Measurements from ENCODE around the gene TFCP2L1.

The TFCP2L1 gene

GRCh38 chr2:121246704-121247255, 38.2 kb downstream of the TFCP2L1 start:
- no peak overlapping the region for H3K9ac ChIP-seq (ENCODE audit: low read length)
- H3K27me3 ChIP-seq (ENCODE audit: control insufficient read depth, insufficient read depth, low read length): no peaks in the 10 kb centered on the region
- no peaks in the 10 kb centered on the region for H3K9me3 ChIP-seq (ENCODE audit: control insufficient read depth, low read depth, low read length)
- H3K27ac ChIP-seq (ENCODE audit: low read length): no peak overlapping the region
- H3K36me3 ChIP-seq (ENCODE audit: control insufficient read depth, low read depth, low read length): no peaks in the 10 kb centered on the region
- no peaks in the 10 kb centered on the region for H3K4me1 ChIP-seq (ENCODE audit: control insufficient read depth, low read depth, low read length)
- H3K4me3 ChIP-seq (ENCODE audit: low read length): no peak overlapping the region

GRCh38 chr2:121245913-121246312, 39.1 kb downstream of the TFCP2L1 start:
- no peaks in the 10 kb centered on the region for H3K27me3 ChIP-seq (ENCODE audit: control insufficient read depth, insufficient read depth, low read length)
- no peaks in the 10 kb centered on the region for H3K4me1 ChIP-seq (ENCODE audit: control insufficient read depth, low read depth, low read length)
- no peaks in the 10 kb centered on the region for H3K9me3 ChIP-seq (ENCODE audit: control insufficient read depth, low read depth, low read length)
- no peaks in the 10 kb centered on the region for H3K36me3 ChIP-seq (ENCODE audit: control insufficient read depth, low read depth, low read length)
- H3K4me3 ChIP-seq (ENCODE audit: low read length): no peak overlapping the region
- H3K9ac ChIP-seq (ENCODE audit: low read length): no peak overlapping the region
- no peak overlapping the region for H3K27ac ChIP-seq (ENCODE audit: low read length)

- no peaks in the 10 kb centered on the region for H3K9me3 ChIP-seq (ENCODE audit: control insufficient read depth, low read depth, low read length)
- H3K9ac ChIP-seq (ENCODE audit: low read length): no peak overlapping the region
- H3K4me3 ChIP-seq (ENCODE audit: low read length): no peak overlapping the region
- no peak overlapping the region for H3K27ac ChIP-seq (ENCODE audit: low read length)
- H3K27me3 ChIP-seq (ENCODE audit: control insufficient read depth, insufficient read depth, low read length): no peaks in the 10 kb centered on the region
- no peaks in the 10 kb centered on the region for H3K4me1 ChIP-seq (ENCODE audit: control insufficient read depth, low read depth, low read length)
- no peaks in the 10 kb centered on the region for H3K36me3 ChIP-seq (ENCODE audit: control insufficient read depth, low read depth, low read length)
Measured at GRCh38 chr2:121245120-121245820, 39.7 kb downstream of the TFCP2L1 start.

- Histone ChIP-seq H3K27me3 (ENCODE audit: control insufficient read depth, insufficient read depth, low read length) (no peaks in the 10 kb centered on the region), H3K27ac (ENCODE audit: low read length) (no peak overlapping the region), H3K36me3 (ENCODE audit: control insufficient read depth, low read depth, low read length) (no peaks in the 10 kb centered on the region), H3K4me3 (ENCODE audit: low read length) (no peak overlapping the region), H3K9me3 (ENCODE audit: control insufficient read depth, low read depth, low read length) (no peaks in the 10 kb centered on the region), H3K9ac (ENCODE audit: low read length) (no peak overlapping the region), H3K4me1 (ENCODE audit: control insufficient read depth, low read depth, low read length) (no peaks in the 10 kb centered on the region)
Measured at GRCh38 chr2:121244616-121245015, 40.4 kb downstream of the TFCP2L1 start.

- Histone ChIP-seq H3K27ac (ENCODE audit: low read length) (no peak overlapping the region), H3K27me3 (ENCODE audit: control insufficient read depth, insufficient read depth, low read length) (no peaks in the 10 kb centered on the region), H3K9me3 (ENCODE audit: control insufficient read depth, low read depth, low read length) (no peaks in the 10 kb centered on the region), H3K36me3 (ENCODE audit: control insufficient read depth, low read depth, low read length) (no peaks in the 10 kb centered on the region), H3K4me1 (ENCODE audit: control insufficient read depth, low read depth, low read length) (no peaks in the 10 kb centered on the region), H3K4me3 (ENCODE audit: low read length) (no peak overlapping the region), H3K9ac (ENCODE audit: low read length) (no peak overlapping the region)
Measured at GRCh38 chr2:121243821-121244460, 41.1 kb downstream of the TFCP2L1 start.

- H3K27me3 ChIP-seq (ENCODE audit: control insufficient read depth, insufficient read depth, low read length): no peaks in the 10 kb centered on the region
- no peaks in the 10 kb centered on the region for H3K9me3 ChIP-seq (ENCODE audit: control insufficient read depth, low read depth, low read length)
- H3K4me3 ChIP-seq (ENCODE audit: low read length): no peak overlapping the region
- no peak overlapping the region for H3K27ac ChIP-seq (ENCODE audit: low read length)
- H3K4me1 ChIP-seq (ENCODE audit: control insufficient read depth, low read depth, low read length): no peaks in the 10 kb centered on the region
- H3K36me3 ChIP-seq (ENCODE audit: control insufficient read depth, low read depth, low read length): no peaks in the 10 kb centered on the region
- H3K9ac ChIP-seq (ENCODE audit: low read length): no peak overlapping the region
Measured at GRCh38 chr2:121242976-121243375, 42.0 kb downstream of the TFCP2L1 start.

GRCh38 chr2:121242175-121242875, 42.7 kb downstream of the TFCP2L1 start:
- Histone ChIP-seq H3K27me3 (ENCODE audit: control insufficient read depth, insufficient read depth, low read length) (no peaks in the 10 kb centered on the region), H3K9ac (ENCODE audit: low read length) (no peak overlapping the region), H3K4me3 (ENCODE audit: low read length) (no peak overlapping the region), H3K27ac (ENCODE audit: low read length) (no peak overlapping the region), H3K36me3 (ENCODE audit: control insufficient read depth, low read depth, low read length) (no peaks in the 10 kb centered on the region), H3K9me3 (ENCODE audit: control insufficient read depth, low read depth, low read length) (no peaks in the 10 kb centered on the region), H3K4me1 (ENCODE audit: control insufficient read depth, low read depth, low read length) (no peaks in the 10 kb centered on the region)

GRCh38 chr2:121241466-121241865, 43.5 kb downstream of the TFCP2L1 start:
- Histone ChIP-seq H3K4me3 (ENCODE audit: low read length) (no peak overlapping the region), H3K9me3 (ENCODE audit: control insufficient read depth, low read depth, low read length) (no peaks in the 10 kb centered on the region), H3K9ac (ENCODE audit: low read length) (no peak overlapping the region), H3K27ac (ENCODE audit: low read length) (no peak overlapping the region), H3K36me3 (ENCODE audit: control insufficient read depth, low read depth, low read length) (no peaks in the 10 kb centered on the region), H3K27me3 (ENCODE audit: control insufficient read depth, insufficient read depth, low read length) (no peaks in the 10 kb centered on the region), H3K4me1 (ENCODE audit: control insufficient read depth, low read depth, low read length) (no peaks in the 10 kb centered on the region)

GRCh38 chr2:121240436-121240835, 44.6 kb downstream of the TFCP2L1 start:
- Histone ChIP-seq H3K4me1 (ENCODE audit: control insufficient read depth, low read depth, low read length) (no peaks in the 10 kb centered on the region), H3K36me3 (ENCODE audit: control insufficient read depth, low read depth, low read length) (no peaks in the 10 kb centered on the region), H3K27ac (ENCODE audit: low read length) (no peak overlapping the region), H3K9me3 (ENCODE audit: control insufficient read depth, low read depth, low read length) (no peaks in the 10 kb centered on the region), H3K4me3 (ENCODE audit: low read length) (no peak overlapping the region), H3K9ac (ENCODE audit: low read length) (no peak overlapping the region), H3K27me3 (ENCODE audit: control insufficient read depth, insufficient read depth, low read length) (no peaks in the 10 kb centered on the region)

GRCh38 chr2:121239969-121240368, 45.0 kb downstream of the TFCP2L1 start:
- H3K9me3 ChIP-seq (ENCODE audit: control insufficient read depth, low read depth, low read length): no peaks in the 10 kb centered on the region
- no peak overlapping the region for H3K27ac ChIP-seq (ENCODE audit: low read length)
- H3K4me1 ChIP-seq (ENCODE audit: control insufficient read depth, low read depth, low read length): no peaks in the 10 kb centered on the region
- H3K36me3 ChIP-seq (ENCODE audit: control insufficient read depth, low read depth, low read length): no peaks in the 10 kb centered on the region
- no peaks in the 10 kb centered on the region for H3K27me3 ChIP-seq (ENCODE audit: control insufficient read depth, insufficient read depth, low read length)
- no peak overlapping the region for H3K4me3 ChIP-seq (ENCODE audit: low read length)
- H3K9ac ChIP-seq (ENCODE audit: low read length): no peak overlapping the region

- no peak overlapping the region for H3K9ac ChIP-seq (ENCODE audit: low read length)
- no peak overlapping the region for H3K4me3 ChIP-seq (ENCODE audit: low read length)
- H3K27ac ChIP-seq (ENCODE audit: low read length): no peak overlapping the region
- no peaks in the 10 kb centered on the region for H3K36me3 ChIP-seq (ENCODE audit: control insufficient read depth, low read depth, low read length)
- H3K27me3 ChIP-seq (ENCODE audit: control insufficient read depth, insufficient read depth, low read length): no peaks in the 10 kb centered on the region
- H3K9me3 ChIP-seq (ENCODE audit: control insufficient read depth, low read depth, low read length): no peaks in the 10 kb centered on the region
- no peaks in the 10 kb centered on the region for H3K4me1 ChIP-seq (ENCODE audit: control insufficient read depth, low read depth, low read length)
Measured at GRCh38 chr2:121239471-121239870, 45.5 kb downstream of the TFCP2L1 start.

Data from iPS-18a (cell line).